H1 (cell line): Measurements from ENCODE around the gene MEF2D. TPM values are rescaled to one million over a fixed set of nuclear protein-coding genes. Genes with fewer than 3 reads are reported as not detected.

Experiments
- GABPA ChIP-seq: IDR thresholded peaks from 2 replicates; pipeline ENCODE4 v1.6.1; 2011; ENCODE audit warnings: mild to moderate bottlenecking, low read length, moderate library complexity, borderline replicate concordance; ENCODE audit not compliant: insufficient read depth
- NRF1 ChIP-seq: IDR thresholded peaks from 2 replicates; pipeline ENCODE4 v1.6.1; 2011; ENCODE audit warnings: mild to moderate bottlenecking, low read depth, low read length, improper control_type of control experiment
- TEAD4 ChIP-seq: IDR thresholded peaks from 2 replicates; pipeline ENCODE4 v1.6.1; 2012; ENCODE audit warnings: low read depth, low read length, inconsistent platforms, mixed read lengths
- polyA plus RNA-seq, 7 experiments: library from polyadenylated mRNA; depleted of rRNA in 3 of 7; stranded (reverse) in 5 of 7; unstranded in 2 of 7; fragments of >200 nt in 5 of 7; fragments of 200-250 nt in 2 of 7; gene quantifications; 1 replicate in 5 of 7; 2 replicates in 1 of 7; 4 replicates in 1 of 7; pipeline versions ENCODE4 v1.2.1 to v1.2.3, GENCODE V29; 2011 to 2013; ENCODE audit warnings: missing spikeins in 2 of 7, mixed read lengths in 2 of 7
- total RNA-seq: library from RNA; stranded (reverse); fragmentation: NEBNext Ultra II Directional; extraction: Animal tissue kit (Norgen Biotek cat#: 25700); gene quantifications from 2 replicates; pipeline ENCODE4 v1.2.1, GENCODE V29; 2021

The MEF2D gene
- total and polyA plus RNA-seq, 2 of the 8 experiments (the other 6 are each of a cell fraction or from before 2014, with no cell fraction given) = 17.3 to 20.3 TPM

GRCh38 chr1:156477526-156478249, 22.9 kb downstream of the MEF2D start (continued):
- no peak for TF ChIP-seq GABPA
- TF ChIP-seq TEAD4 = no peak
- TF ChIP-seq NRF1 = no peak
- TF ChIP-seq, all 59 proteins: peak for 0
